HG02852 (cell line): ENCODE results near the gene FOXP1.

Source experiments
- ATAC-seq: cut with Tn5 transposase; IDR thresholded peaks from one replicate; pipeline ENCODE4 v1.9.1; 2021; ENCODE audit warnings: mild to moderate bottlenecking, moderate library complexity; ENCODE audit not compliant: unreplicated experiment

Gene FOXP1

DNA sequence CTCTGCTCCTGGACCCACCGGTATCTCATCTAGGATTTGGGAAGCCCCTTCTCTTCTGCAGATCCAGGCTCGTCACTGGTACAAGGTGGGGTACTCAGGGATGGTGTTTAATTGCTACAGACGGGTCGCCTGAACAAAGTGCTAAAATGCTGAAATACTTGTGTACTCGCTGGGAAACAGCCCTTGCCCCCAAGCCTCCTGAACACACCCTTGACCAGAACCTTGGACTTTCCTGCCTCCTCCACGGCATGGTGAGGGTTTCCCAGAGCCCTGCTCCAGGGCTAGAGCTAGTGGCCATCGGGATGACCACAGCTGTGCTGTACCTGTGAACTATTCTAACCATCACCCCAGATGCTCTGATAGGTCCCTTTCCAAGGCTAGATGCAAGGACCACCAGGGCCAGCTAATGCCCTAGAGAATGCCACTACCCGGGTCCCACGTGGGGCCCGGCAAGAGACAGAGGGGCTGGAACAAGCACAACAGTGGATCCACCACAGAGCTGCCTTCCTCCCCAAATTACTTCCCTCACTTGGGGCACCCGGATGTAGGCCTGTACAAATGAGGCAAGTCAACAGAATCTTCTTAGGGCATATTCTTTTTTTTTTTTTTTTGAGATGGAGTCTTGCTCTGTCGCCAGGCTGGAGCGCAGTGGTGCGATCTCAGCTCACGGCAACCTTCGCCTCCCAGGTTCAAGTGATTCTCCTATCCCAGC is 267.3 kb downstream of the FOXP1 start:
- no peak for ATAC-seq

DNA sequence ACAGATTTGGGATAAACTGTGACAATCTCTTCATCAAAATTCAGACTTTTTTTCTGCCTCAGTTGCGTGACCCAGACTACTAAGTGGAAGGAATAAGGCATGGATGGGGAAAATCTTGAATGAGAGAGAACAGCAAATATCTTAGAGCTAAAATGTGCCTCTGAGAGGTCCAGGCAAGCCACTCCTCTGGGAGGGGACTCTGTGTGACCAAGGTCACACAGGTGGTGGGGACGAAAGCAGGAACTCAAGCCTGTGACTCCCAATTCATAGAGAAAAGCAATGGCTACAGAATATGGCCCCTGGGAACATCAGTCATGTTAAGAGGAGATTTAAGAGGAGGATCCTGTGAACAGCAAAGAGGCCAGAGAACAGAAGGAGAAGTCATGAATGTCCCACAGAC is 268.1 kb downstream of the FOXP1 start:
- no peak for ATAC-seq

DNA sequence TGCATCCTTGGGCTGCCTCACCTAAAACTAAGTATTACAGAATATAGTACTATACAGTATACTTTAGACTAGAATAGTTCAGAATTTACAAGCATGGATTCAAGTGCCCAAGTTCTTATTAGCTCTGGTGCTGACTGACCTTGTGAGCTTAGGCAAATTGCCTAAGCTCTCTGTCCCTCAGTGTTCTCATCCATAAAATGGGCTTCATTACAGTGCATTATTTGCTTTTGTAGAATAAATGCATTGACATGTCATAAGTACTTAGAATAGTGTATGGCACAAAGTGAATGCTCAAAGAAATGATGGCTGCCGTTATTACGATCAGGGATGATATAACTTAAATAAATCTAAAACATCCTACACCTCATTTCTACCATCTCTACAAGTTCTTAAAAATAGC is 269.7 kb downstream of the FOXP1 start:
- ATAC-seq = no peak

DNA sequence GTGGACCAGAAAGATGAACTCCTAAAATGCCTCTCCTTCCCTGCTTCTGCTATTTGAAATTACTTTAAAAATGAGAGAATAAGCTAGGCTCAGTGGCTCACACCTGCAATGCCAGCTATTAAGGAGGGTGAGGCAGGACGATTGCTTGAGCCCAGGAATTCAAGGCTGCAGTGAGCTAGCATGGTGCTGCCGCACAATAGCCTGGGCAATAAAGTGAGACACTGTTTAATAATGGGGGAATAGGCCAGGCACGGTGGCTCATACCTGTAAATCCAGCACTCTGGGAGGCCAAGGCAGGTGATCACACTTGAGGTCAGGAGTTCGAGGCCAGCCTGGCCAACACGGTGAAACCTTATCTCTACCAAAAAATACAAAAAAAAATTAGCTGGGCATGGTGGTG is 271.1 kb downstream of the FOXP1 start:
- no peak for ATAC-seq

DNA sequence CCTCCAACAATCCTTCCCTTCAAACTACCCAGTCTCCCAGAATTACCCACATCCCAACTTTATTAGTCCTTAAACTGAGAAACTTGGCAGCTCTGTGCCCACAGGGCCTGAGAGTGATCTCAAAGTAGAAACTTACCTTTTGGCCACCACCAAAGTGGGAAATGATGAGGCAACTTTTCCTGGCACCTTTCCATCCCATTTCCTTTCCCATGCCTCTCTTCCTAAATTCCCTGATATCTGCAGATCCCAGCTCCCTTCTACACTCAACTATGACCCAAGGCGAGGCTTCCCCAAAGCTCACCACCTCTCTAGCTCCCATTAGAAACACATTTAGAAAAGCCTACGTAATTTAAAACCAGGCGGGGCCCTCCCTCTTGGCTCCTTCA is 271.9 kb downstream of the FOXP1 start:
- no peak for ATAC-seq

DNA sequence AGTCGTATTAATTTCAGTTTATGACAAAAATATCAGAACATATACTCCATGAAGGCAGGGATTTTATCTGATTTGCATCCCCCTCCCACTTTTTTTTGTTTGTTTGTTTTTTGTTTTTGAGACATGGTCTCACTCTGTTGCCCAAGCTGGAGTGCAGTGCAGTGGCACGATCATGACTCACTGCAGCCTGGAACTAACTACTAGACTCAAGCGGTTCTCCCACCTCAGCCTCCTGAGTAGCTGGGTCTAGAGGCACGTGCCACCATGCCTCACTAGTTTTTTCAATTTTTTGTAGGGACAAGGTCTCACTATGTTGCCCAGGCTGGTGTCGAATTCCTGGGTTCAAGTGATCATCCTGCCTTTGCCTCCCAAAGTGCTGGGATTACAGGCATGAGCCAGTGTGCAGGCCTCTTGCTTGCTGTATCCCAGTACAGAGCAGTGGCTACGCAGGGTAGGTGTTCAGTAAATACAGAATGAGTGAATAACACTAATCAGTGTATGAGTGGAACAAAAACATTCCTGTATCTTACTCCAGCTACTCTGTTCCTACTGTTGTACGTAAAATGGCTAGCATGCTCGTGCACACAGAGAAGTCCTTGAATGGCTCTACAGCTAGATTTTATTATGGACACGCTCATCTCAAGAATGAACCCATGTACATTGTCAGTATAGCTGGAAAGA is 272.4 kb downstream of the FOXP1 start:
- ATAC-seq = no peak

DNA sequence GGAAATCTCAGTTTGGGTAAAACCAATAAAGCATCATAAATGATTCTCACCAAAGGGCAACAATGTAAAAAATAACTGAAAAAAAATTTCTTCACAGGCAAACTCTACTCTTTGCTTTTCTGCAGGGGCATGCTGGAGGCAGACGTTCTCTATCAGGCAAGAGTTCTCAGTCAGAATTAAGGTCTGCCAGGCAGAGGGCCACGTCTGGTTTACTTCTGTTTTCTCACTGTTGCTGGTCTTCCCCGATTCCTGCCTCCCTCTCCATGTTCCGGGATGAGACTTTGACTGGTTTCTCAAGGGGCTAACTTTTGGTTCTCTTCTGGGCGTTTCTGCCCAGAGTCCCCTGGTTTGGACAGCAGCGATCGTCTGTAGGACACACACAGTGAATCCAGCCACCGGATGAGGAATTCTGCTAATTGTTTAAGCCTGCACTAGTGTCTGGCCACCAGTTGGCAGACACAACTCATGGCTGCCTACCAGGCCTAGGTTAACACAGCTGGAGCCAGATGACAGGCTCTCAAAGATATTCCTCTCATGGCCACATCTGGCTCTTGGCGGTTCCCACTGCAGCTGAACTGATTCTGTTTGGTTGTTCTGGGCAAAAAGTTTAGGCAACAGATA is 273.1 kb downstream of the FOXP1 start:
- no peak for ATAC-seq

DNA sequence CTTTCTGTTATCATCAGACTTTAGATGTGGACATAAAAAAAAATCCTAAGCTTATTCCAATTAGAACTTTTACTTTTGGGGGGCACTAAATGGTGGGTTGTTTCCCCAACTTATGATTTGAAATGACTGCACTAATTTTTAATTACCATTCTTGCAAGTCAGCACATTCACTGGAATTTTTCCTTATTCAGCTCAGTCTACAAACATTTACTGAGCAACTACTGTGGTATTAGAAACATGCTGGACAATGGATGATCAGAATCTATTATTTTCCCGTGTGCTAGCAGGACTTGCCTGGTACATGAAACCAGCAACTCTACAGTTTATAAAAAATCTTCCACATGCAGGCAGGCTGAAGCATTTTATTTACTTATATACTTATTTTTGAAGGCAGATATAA is 273.6 kb downstream of the FOXP1 start:
- ATAC-seq = no peak

DNA sequence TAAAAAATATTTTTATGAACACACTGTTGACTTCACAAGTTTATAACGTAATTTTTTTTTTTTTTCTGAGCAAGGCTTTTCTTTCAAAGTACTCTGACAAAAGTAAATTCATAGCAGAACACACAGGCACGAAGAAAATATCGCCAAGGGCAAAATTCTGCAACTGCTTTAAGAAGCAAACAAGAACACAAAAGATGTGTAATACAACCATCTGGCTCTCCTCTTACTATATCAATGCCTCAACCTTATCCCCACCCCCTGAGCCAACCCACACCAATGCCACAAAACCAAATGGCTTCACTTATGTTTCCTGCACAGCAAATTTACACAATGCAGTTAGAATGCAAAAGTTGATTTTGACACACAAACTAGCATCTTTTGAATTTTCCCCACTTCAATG is 274.2 kb downstream of the FOXP1 start:
- no peak for ATAC-seq

DNA sequence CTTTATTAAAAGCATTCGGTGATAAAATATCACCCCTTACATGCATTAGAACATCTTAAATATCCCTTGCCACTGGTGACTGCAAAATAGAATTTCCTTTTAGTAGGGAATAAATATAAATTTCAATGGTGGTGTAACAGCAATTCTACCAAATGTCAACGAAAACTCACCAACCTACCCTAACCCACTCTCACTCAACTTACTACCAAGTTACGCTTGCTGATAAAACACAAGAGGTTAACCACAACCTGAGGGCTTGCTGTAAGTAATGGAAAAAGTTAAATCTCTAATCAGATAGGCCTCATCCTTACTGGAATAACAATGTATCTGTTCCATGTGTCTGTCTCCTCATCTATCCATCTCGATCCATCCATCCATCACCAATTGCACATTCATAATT is 274.7 kb downstream of the FOXP1 start:
- no peak for ATAC-seq

DNA sequence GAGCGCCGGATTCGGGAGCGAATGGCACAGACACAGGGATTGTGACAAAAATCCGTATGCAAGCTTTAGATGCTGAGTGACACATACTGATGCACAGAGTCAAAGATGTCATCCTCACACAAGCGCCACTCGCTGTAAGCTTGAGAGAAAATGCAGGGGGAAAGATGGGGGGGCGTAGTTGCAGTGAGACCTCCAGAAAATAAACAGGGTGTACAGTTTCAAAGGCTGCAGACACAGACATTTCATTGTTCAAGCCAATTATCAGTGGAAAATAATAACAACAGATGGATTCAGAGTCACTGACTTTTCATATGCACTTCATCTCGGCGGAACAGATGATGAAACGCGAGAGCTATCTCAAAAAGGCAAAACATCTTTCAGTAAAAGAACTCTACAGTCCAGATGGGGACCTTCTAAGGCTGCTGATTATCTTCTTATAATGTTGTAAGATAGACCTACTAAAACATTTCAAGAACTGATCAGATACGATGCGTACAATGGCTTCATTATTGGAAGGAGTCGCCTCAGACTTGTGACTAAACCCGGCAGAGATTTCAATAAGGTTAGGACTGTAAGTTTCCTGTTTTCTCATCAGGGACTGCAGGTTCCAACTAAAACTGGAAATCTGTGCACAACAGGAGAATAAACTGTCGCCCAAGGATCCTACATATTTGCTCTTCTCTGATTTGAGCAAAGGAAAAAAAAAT is 275.4 kb downstream of the FOXP1 start:
- ATAC-seq = no peak

DNA sequence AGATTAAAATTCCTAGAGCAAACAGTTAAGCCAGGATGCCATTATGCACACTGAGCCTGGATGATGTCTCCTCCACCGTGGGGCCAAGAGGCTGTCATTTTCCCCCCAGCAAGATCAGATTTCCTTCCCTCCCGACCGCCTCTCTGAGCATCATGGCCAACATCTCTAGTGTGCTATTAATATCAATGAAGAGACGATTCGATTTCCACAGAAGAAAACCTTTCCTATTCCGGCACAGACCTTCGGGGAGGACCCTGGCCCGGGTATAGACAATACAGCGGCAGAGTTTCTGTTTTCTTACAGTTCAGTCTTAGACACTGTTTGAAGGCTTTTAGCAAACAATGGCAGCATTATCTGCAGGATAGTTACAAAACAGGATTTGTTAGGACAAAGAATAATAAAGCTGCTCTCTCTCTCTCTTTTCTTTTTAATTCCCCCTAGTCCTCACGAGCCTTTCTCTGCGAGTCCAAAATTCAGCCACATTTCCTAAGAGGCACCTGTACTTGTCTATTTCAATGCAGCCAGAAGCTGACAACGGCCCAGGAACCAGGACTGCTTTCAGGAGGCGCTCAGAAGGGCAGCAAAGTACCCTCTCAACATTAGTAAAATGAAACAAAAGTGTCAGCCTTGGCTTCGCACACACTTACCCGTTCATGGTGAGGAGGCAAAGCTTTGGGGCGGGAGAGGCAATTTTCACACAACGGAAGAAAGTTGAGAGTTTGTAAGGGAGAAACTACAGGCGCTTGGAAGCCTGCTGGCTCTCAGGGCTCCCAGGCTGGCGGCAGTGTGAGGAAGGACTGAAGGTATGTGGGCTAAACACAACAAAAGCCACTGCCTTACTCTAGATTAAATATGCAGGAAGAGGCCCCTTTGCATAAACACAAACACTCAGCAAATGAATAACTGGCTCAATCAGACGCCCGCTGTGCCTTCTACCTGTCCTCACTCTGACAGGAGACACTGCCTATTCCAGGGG is 278.0 kb downstream of the FOXP1 start:
- no peak for ATAC-seq

DNA sequence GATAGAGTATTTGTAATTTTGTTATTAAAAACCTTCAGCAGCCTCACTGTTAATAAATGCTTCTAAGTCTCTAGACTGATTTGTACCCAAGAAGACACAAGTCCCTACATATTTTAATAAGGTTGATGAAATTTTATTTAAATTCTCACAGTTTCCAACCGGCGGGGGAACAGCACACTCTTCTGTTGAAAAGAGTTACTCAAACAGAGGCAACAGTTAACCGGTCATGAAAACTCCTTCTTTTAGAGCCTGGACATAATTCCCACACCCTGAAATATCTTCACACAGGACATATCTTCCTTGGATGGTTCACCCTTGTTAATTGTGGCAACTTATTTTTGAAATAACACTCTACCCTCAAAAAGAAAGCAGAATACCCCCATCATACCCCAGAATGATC is 278.8 kb downstream of the FOXP1 start:
- no peak for ATAC-seq

DNA sequence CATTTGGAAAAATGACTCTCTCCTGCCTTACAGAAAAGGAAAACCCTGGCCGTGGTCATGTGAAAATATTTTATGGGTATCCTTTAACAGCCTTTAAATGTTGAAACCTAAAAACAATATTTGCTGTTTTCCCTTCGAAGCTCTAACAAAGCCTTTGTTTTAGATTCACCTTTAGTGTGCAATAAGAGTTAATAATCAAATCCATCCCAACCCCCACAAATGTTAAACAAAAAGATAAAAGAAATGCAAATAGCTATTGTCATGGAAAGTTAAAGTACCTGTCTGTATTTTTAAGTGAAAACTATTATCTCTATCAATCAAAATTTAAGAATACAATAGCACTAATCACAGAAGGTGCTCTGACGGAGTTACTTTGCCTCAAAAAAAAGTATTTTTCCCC is 279.3 kb downstream of the FOXP1 start:
- ATAC-seq = no peak

DNA sequence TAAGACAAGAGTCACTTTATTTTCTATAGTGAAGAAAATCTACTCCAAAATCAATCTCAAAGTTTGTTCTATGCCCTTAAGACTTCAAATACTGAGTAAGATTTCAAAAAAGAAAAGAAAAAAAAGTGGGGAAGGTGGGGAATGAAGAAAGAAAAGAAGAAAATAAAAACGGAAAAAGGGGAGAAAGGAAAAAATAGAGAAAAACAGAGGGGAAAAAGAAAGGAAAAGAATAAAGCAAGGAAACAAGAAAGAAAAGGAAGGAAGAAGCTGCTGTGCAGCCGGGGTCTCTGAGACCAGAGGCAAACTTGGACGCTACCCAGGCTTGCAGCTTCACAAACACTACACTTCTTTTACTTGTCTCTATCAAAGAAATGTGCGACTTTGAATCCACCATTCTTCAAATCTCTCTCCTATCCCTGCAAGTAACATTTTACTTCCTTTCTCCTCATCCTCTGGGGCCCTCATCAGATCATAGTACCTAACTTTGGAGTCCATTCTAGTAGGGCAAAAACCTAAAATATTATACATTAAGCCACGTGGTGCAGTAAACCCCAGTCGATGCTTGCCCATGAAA is 279.8 kb downstream of the FOXP1 start:
- ATAC-seq = no peak

DNA sequence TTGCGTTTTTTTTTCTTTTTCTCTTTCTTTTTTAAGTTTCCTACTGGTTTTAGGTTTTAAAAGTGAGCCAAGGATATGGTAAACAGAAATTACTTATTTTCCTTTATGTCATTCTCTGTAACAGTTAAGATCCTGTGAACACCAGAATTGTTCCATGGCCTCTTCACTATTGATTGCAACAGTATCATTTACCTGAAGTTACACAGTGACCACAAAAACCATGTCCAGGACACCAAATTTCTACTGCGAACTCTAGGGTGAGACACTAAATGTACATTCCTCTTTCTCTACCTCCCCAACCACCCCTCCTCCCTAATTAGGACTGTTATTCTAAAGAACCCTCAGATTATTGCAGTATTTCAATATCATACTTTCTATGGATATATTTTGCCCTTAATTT is 280.9 kb downstream of the FOXP1 start:
- ATAC-seq = no peak

DNA sequence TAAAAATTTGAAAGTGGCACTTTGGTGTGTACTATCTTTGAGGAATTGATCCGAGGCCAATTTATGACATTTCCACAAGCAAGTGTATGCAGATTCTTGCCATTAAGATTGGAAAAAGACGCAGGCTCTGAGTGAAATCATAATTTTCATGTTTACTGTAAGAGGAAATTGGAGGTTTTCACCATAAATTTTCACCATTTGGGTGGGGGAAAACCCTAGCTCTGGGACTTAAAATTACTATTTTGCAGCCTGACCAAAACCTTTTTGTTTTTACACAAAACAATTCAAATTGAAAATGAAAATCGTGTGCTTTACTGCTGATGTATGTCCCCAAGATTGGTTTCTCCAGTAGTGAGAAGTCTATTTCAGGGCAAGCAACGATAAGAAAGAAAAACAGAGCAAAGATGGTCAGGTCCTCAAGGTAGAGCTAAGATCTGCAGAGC is 282.6 kb downstream of the FOXP1 start:
- ATAC-seq = peak; percentile 69

DNA sequence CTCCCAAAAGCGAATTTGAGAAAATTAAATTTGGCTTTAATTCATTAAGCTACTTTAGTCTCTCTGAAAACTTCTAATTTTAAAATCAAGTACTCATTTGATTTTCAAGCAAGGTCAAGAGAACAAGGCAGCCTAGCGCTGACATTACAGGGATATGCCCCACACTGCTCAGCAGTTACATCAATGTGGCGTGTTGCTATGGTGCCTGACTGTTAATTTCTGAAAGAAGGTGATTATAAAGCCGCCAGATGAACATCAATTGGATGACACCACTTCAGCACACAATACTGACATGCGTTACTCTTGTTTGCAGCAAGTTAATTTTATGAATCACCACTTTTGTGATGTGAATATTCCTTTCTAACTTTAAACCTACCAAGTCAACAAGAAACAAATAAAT is 284.4 kb downstream of the FOXP1 start:
- ATAC-seq = no peak

DNA sequence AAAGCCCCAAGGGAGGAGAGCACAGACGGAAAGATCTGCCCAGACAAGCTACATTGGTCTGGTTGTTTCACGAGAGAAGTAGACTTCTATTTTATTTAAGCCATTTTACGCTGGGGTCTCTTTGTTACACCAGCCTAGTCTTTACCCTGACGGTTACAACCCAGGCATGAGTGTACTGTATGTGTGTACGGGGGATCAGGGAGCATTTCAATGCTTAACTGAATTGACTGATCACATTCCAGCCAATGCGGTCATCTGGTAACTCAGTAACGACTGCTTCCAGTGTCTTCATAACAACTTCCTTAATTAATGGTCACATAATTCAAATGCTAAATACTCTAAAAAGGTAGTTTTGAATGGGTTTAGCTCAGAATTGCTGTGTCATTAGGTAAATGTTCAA is 288.6 kb downstream of the FOXP1 start:
- no peak for ATAC-seq

DNA sequence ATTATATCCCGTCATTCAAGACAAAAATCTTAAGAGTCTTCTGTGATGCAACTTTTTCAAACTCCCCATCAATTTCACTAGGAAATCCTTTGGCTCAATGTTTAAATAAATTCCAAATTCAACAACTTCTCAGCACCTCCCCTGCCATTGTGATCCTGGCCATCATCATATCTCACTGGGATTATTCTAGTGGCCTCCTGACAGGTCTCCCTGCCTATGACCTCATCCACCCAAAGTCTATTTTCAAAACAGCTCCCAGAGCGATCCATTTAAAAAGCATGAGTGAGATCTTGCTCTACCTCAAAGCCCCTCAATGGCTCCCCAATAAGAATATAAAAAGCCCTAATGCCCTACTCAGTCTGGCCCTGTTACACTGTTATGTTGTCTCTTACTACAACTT is 293.2 kb downstream of the FOXP1 start:
- no peak for ATAC-seq
